CD14-positive monocyte (primary cell): ENCODE results near the gene TEAD1. TPM values are rescaled to one million over a fixed set of nuclear protein-coding genes. Genes with fewer than 3 reads are reported as not detected.

ENCODE experiments used
- DNase-seq, 3 donors: peaks; one replicate each; pipeline ENCODE4 v3.0.0-alpha.2; 2011 to 2022
- H2AFZ ChIP-seq: 2 replicates; pipeline ENCODE4 v1.6.0; 2012; ENCODE audit warnings: mild to moderate bottlenecking, low read depth, low read length, inconsistent platforms; ENCODE audit not compliant: insufficient read depth, poor library complexity, severe bottlenecking
- H3K27ac ChIP-seq, 2 donors: 1 replicate in 1 of 2; 2 replicates in 1 of 2; pipeline ENCODE4 v1.5.1; 2012 to 2013; ENCODE audit warnings: low read length in 2 of 2, control low read depth in 1 of 2, inconsistent platforms in 1 of 2, low read depth in 1 of 2, mild to moderate bottlenecking in 1 of 2
- H3K27me3 ChIP-seq, 2 donors: one replicate each; pipeline versions ENCODE4 v1.6.0 to v1.6.1; 2011 to 2013; ENCODE audit warnings: low read length in 2 of 2; ENCODE audit not compliant: control insufficient read depth in 2 of 2, insufficient read depth in 2 of 2
- H3K36me3 ChIP-seq, 2 donors: replicated peaks in 1 of 2; 1 replicate in 1 of 2; 2 replicates in 1 of 2; pipeline versions ENCODE4 v1.5.1 to v1.6.1; 2012 to 2013; ENCODE audit warnings: low read length in 2 of 2, control low read depth in 1 of 2, inconsistent platforms in 1 of 2, mild to moderate bottlenecking in 1 of 2; ENCODE audit not compliant: insufficient read depth in 2 of 2, control insufficient read depth in 1 of 2
- H3K4me1 ChIP-seq, 2 donors: 1 replicate in 1 of 2; 2 replicates in 1 of 2; pipeline versions ENCODE4 v1.5.1 to v1.6.1; 2012 to 2013; ENCODE audit warnings: low read length in 2 of 2, control low read depth in 1 of 2, inconsistent platforms in 1 of 2, mild to moderate bottlenecking in 1 of 2, moderate library complexity in 1 of 2; ENCODE audit not compliant: insufficient read depth in 2 of 2, control insufficient read depth in 1 of 2
- H3K4me2 ChIP-seq: replicated peaks from 2 replicates; pipeline ENCODE3; 2012; ENCODE audit warnings: low read length, moderate library complexity, mild to moderate bottlenecking; ENCODE audit not compliant: poor library complexity, severe bottlenecking; ENCODE audit errors: extremely low read depth
- H3K4me3 ChIP-seq, 3 experiments: fragments of 200-600 bp in 1 of 3; sonication (generic) in 1 of 3; replicated peaks in 1 of 3; 1 replicate in 2 of 3; 2 replicates in 1 of 3; pipeline ENCODE4 v1.5.1; 2011 to 2013; ENCODE audit warnings: low read length in 3 of 3, mild to moderate bottlenecking in 3 of 3, control low read depth in 2 of 3, low read depth in 2 of 3, inconsistent platforms in 1 of 3, moderate library complexity in 1 of 3
- H3K79me2 ChIP-seq: 2 replicates; pipeline ENCODE4 v1.6.0; 2012; ENCODE audit warnings: mild to moderate bottlenecking, control low read depth, inconsistent platforms, low read length, moderate library complexity; ENCODE audit not compliant: insufficient read depth
- H3K9ac ChIP-seq: 2 replicates; pipeline ENCODE4 v1.6.0; 2017; ENCODE audit warnings: low read length, mild to moderate bottlenecking; ENCODE audit not compliant: insufficient read depth, poor library complexity, severe bottlenecking
- H3K9me3 ChIP-seq, 2 donors: replicated peaks in 1 of 2; 1 replicate in 1 of 2; 2 replicates in 1 of 2; pipeline versions ENCODE4 v1.5.1 to v1.6.1; 2012 to 2013; ENCODE audit warnings: low read length in 2 of 2, control low read depth in 1 of 2; ENCODE audit not compliant: control insufficient read depth in 1 of 2, insufficient read depth in 1 of 2
- H4K20me1 ChIP-seq: 2 replicates; pipeline ENCODE4 v1.6.0; 2012; ENCODE audit warnings: mild to moderate bottlenecking, low read length, control low read depth, moderate library complexity; ENCODE audit not compliant: insufficient read depth
- H3K27ac Mint-ChIP-seq, 7 donors: one replicate each; pipeline ENCODE4 v1.8.0; 2020; ENCODE audit warnings: mild to moderate bottlenecking in 7 of 7, mixed read lengths in 7 of 7, moderate library complexity in 6 of 7, inconsistent platforms in 2 of 7
- H3K27me3 Mint-ChIP-seq, 3 donors: one replicate each; pipeline ENCODE4 v1.8.0; 2021 to 2022; ENCODE audit warnings: low read depth in 3 of 3, mild to moderate bottlenecking in 3 of 3, mixed read lengths in 3 of 3, moderate library complexity in 3 of 3, inconsistent platforms in 1 of 3
- H3K36me3 Mint-ChIP-seq, 2 donors: one replicate each; pipeline ENCODE4 v1.8.0; 2020; ENCODE audit warnings: mixed read lengths in 2 of 2, inconsistent platforms in 1 of 2, mild to moderate bottlenecking in 1 of 2
- H3K4me1 Mint-ChIP-seq: one replicate; pipeline ENCODE4 v1.8.0; 2020; ENCODE audit warnings: mild to moderate bottlenecking, mixed read lengths
- H3K4me3 Mint-ChIP-seq, 2 donors: one replicate each; pipeline ENCODE4 v1.8.0; 2020; ENCODE audit warnings: mild to moderate bottlenecking in 2 of 2, mixed read lengths in 2 of 2, moderate library complexity in 1 of 2
- H3K9me3 Mint-ChIP-seq, 7 donors: one replicate each; pipeline ENCODE4 v1.8.0; 2020 to 2022; ENCODE audit warnings: mixed read lengths in 7 of 7, mild to moderate bottlenecking in 6 of 7, moderate library complexity in 6 of 7, inconsistent platforms in 2 of 7
- CTCF ChIP-seq: fragments of 200-600 bp; IDR thresholded peaks from one replicate; pipeline ENCODE4 v1.8.0; 2022; ENCODE audit warnings: antibody characterized with exemption, mild to moderate bottlenecking
- WGBS: methylation state at CpG from one replicate; pipeline ENCODE4 v1.1.5; 2013; ENCODE audit warnings: missing lambda C conversion rate; ENCODE audit not compliant: insufficient coverage; 5-methylcytosine and 5-hydroxymethylcytosine counted together
- intact Hi-C, 2 donors: fragments of 100-400 bp; cut with micrococcal nuclease; formaldehyde crosslinking; loops; one replicate each; pipeline versions ENCODE4 v1.15.0 to v1.15.1; 2023
- polyA plus RNA-seq, 3 donors: library from polyadenylated mRNA; depleted of rRNA in 1 of 3; unstranded in 2 of 3; stranded (reverse) in 1 of 3; fragments of 300-500 nt in 2 of 3; fragments of >200 nt in 1 of 3; fragmentation: Illumina TruSeq in 2 of 3; gene quantifications; 1 replicate in 2 of 3; 2 replicates in 1 of 3; pipeline ENCODE4 v1.2.3, GENCODE V29; 2012 to 2021

TEAD1 gene
- polyA plus RNA-seq, 3 donors: not detected

GRCh38 chr11:12695221-12695794, 21.1 kb downstream of the TEAD1 start:
- intact Hi-C loops: no loop called here
- Mint-ChIP-seq H3K4me1 (peaks cover 9% of the 10 kb centered on the region), H3K4me3 (peak overlapping the region in 1 of 2 donors; percentile 42), H3K9me3 (peaks cover 0 to 4% (median 2%) of the 10 kb centered on the region in 7 donors), H3K36me3 (no peaks in the 10 kb centered on the region), H3K27ac (no peak overlapping the region), H3K27me3 (peaks cover 54 to 77% (median 55%) of the 10 kb centered on the region in 3 donors)
- H3K36me3 ChIP-seq: no peaks in the 10 kb centered on the region
- no peak overlapping the region for H3K27ac ChIP-seq
- TF ChIP-seq CTCF: no peak
- H3K9ac ChIP-seq: no peak overlapping the region
- no CpG with 5 or more reads among the region's 2 CpGs for WGBS
- H2AFZ ChIP-seq: no peak overlapping the region
- no peak overlapping the region for H3K4me2 ChIP-seq
- no peak for DNase-seq
- H3K4me1 ChIP-seq: peaks cover 3 to 4% of the 10 kb centered on the region in 2 donors
- no peaks in the 10 kb centered on the region for H4K20me1 ChIP-seq
- no peak overlapping the region for H3K4me3 ChIP-seq
- no peaks in the 10 kb centered on the region for H3K9me3 ChIP-seq
- no peaks in the 10 kb centered on the region for H3K79me2 ChIP-seq
- peaks cover 62 to 79% of the 10 kb centered on the region in 2 donors for H3K27me3 ChIP-seq

- Mint-ChIP-seq H3K36me3 (no peaks in the 10 kb centered on the region), H3K9me3 (peaks cover 0 to 4% (median 2%) of the 10 kb centered on the region in 7 donors), H3K4me3 (no peak overlapping the region), H3K27me3 (peaks cover 51 to 72% (median 55%) of the 10 kb centered on the region in 3 donors), H3K4me1 (peaks cover 9% of the 10 kb centered on the region), H3K27ac (no peak overlapping the region)
- Histone ChIP-seq H3K4me2 (no peak overlapping the region), H3K9me3 (no peaks in the 10 kb centered on the region), H3K27ac (no peak overlapping the region), H3K79me2 (no peaks in the 10 kb centered on the region), H3K4me3 (no peak overlapping the region), H4K20me1 (no peaks in the 10 kb centered on the region), H2AFZ (no peak overlapping the region), H3K36me3 (no peaks in the 10 kb centered on the region), H3K4me1 (peaks cover 3 to 4% of the 10 kb centered on the region in 2 donors), H3K9ac (no peak overlapping the region), H3K27me3 (peaks cover 62 to 77% of the 10 kb centered on the region in 2 donors)
- no CpG with 5 or more reads among the region's 3 CpGs for WGBS
- intact Hi-C loops: no loop called here
- DNase-seq: no peak
- TF ChIP-seq CTCF: no peak
Measured at GRCh38 chr11:12695873-12696272, 21.7 kb downstream of the TEAD1 start.
